ENCODE data around the gene RBBP4.

- TF ChIP-seq CTCF (IDR thresholded peaks at IDR 0.05; ENCODE audit: low read depth, low read length) (no peak), POLR2A (IDR thresholded peaks at IDR 0.05; ENCODE audit: extremely low read depth, insufficient read length) (no peak)
Measured at GRCh38 chr1:32719681-32720275, 68.8 kb downstream of the RBBP4 start.

Data from NB4 (cell line).